Measurements from ENCODE around the gene FLOT2.
"Not testable (repeated sequence)": the region's sequence is repeated elsewhere in the genome, so short reads cannot be mapped to it uniquely, and the experiment has no call there.

FLOT2 gene

GRCh38 chr17:28940675-28941074 is 43.1 kb upstream of the FLOT2 start:
- TF ChIP-seq CTCF (IDR thresholded peaks at IDR 0.05; ENCODE audit: borderline replicate concordance, insufficient read depth, low read depth, low read length): no peak

GRCh38 chr17:28940142-28940541 is 42.6 kb upstream of the FLOT2 start:
- TF ChIP-seq CTCF (IDR thresholded peaks at IDR 0.05; ENCODE audit: borderline replicate concordance, insufficient read depth, low read depth, low read length): no peak
- H3K4me3 ChIP-seq (ENCODE audit: low read depth, low read length): no peak overlapping the region

More at GRCh38 chr17:28940675-28941074, 43.1 kb upstream of the FLOT2 start:
- H3K4me3 ChIP-seq (ENCODE audit: low read depth, low read length): no peak overlapping the region

DNA sequence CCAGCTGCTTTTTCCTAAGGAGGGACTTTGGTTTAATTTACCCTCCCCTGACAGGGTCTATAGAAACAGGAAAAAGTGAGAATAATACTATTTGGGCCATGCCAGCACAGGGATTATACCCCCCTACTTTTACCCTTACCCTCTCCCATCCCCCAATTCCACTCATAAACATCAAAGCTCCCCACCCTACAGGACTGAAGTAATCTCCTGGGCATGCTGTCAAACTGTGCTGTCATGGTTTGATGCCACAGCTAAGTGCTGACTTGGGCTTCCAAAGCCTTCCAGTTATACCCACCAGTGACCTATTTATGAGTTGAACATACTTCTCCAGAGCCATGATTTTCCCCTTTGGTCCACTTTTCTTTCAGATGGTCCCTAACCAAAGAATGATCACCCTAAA is 41.0 kb upstream of the FLOT2 start:
- no peak for TF ChIP-seq CTCF (IDR thresholded peaks at IDR 0.05; ENCODE audit: borderline replicate concordance, insufficient read depth, low read depth, low read length)
- no peak overlapping the region for H3K4me3 ChIP-seq (ENCODE audit: low read depth, low read length)

DNA sequence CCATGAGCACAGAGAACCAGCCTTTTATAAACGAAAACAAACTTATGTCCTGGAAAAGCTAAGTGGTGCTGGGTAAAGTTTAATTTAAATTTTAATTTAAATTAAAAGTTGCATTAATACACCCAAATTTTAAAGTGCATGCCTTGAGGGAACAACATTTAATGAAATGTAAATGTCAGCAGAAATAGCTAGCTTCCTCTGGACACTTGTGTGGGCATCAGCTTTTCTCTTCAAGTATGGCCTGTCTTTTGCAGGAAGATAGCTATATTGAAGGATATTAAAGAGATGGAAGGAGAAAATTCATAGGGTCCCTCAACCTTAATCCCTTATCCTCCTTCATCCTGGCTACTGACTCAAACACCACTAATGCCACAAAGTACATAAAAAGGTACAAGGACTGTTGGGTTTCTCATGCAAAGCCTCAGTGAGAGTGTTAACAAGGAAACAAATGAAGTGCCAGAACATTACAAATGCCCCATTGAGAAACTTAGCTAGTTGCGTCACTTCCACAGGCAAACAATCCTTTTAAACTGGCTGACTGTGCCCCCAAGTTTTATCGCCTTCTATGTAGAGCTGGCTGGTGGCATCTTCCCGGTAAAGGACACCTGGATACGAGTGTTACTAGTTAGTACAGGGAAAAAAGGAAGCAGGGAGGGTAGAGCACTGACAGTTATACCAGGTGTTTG is 39.7 kb upstream of the FLOT2 start:
- no peak overlapping the region for H3K4me3 ChIP-seq (ENCODE audit: low read depth, low read length)
- no peak for TF ChIP-seq CTCF (IDR thresholded peaks at IDR 0.05; ENCODE audit: borderline replicate concordance, insufficient read depth, low read depth, low read length)

GRCh38 chr17:28935744-28936460 is 38.4 kb upstream of the FLOT2 start:
- TF ChIP-seq CTCF (IDR thresholded peaks at IDR 0.05; ENCODE audit: borderline replicate concordance, insufficient read depth, low read depth, low read length): no peak
- no peak overlapping the region for H3K4me3 ChIP-seq (ENCODE audit: low read depth, low read length)

DNA sequence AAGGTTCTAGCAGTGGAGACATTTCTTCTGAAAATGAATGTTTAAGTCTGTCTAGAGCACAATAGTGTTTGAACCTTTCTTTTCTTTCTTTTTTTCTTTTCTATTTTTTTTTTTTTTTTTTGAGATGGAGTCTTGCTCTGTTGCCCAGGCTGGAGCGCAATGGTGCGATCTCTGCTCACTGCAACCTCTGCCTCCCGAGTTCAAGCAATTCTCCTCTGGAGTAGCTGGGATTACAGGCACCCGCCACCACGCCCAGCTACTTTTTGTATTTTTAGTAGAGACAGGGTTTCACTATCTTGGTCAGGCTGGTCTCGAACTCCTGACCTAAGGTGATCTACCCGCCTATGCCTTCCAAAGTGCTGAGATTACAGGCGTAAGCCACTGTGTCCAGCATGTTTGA is 37.0 kb upstream of the FLOT2 start:
- not testable (repeated sequence) for H3K4me3 ChIP-seq (ENCODE audit: low read depth, low read length)

- H3K4me3 ChIP-seq (ENCODE audit: low read depth, low read length): no peak overlapping the region
- no peak for TF ChIP-seq CTCF (IDR thresholded peaks at IDR 0.05; ENCODE audit: borderline replicate concordance, insufficient read depth, low read depth, low read length)
These were observed 32.3 kb upstream of the FLOT2 start for GRCh38 chr17:28929787-28930186.
